ENCODE data around the gene NCBP2L. TPM values are rescaled to one million over a fixed set of nuclear protein-coding genes. Genes with fewer than 3 reads are reported as not detected.

NCBP2L gene
- polyA plus RNA-seq, 1 donor (not counting 4 experiments of a cell fraction or from before 2014, with no cell fraction given) = not detected

GRCh38 chrX:107755721-107756120 lies 21.8 kb upstream of the NCBP2L start:
- Histone ChIP-seq H3K4me1 (ENCODE audit: control insufficient read depth, extremely low read depth, insufficient read depth, low read length) (no peaks in the 10 kb centered on the region), H3K79me2 (ENCODE audit: control insufficient read depth, insufficient read depth, low read length) (no peaks in the 10 kb centered on the region), H3K27ac (ENCODE audit: control insufficient read depth, insufficient read depth, low read length) (no peak overlapping the region), H3K9me1 (ENCODE audit: control insufficient read depth, extremely low read depth, insufficient read depth, low read length) (no peaks in the 10 kb centered on the region), H3K27me3 (ENCODE audit: control insufficient read depth, extremely low read depth, insufficient read depth, low read length) (peaks cover 11% of the 10 kb centered on the region), H3K36me3 (ENCODE audit: control insufficient read depth in 2 of 2, extremely low read depth in 1 of 2, insufficient read depth in 2 of 2, low read length in 2 of 2) (no peaks in the 10 kb centered on the region), H2AFZ (ENCODE audit: control insufficient read depth, low read length) (no peak overlapping the region), H3K4me2 (ENCODE audit: control insufficient read depth, extremely low read depth, insufficient read depth, low read depth, low read length) (no peak overlapping the region), H3K9ac (ENCODE audit: control insufficient read depth, extremely low read depth, insufficient read depth, low read length) (no peak overlapping the region), H4K20me1 (ENCODE audit: control insufficient read depth, extremely low read depth, insufficient read depth, low read length) (no peaks in the 10 kb centered on the region), H3K4me3 (ENCODE audit: control insufficient read depth in 2 of 3, extremely low read depth in 1 of 3, insufficient read depth in 2 of 3, low read depth in 1 of 3, low read length in 3 of 3) (no peak overlapping the region), H3K9me3 (ENCODE audit: control insufficient read depth, low read depth, low read length) (no peaks in the 10 kb centered on the region)
- no peak for FAIRE-seq
- dilution Hi-C loops (cut with MboI; ENCODE audit: extremely low pct_ligation_motif_present, low sequenced_read_pairs) = no loop called here
- DNase-seq (ENCODE audit: low read depth, low spot score) = no peak
- TF ChIP-seq EZH2 (IDR thresholded peaks at IDR 0.05; ENCODE audit: low read length) = no peak
- no peak for TF ChIP-seq CTCF (optimal IDR thresholded peaks at IDR 0.05 in 1 of 3, IDR thresholded peaks at IDR 0.05 in 1 of 3, conservative IDR thresholded peaks at IDR 0.05 in 1 of 3; ENCODE audit: extremely low read depth in 1 of 3, insufficient read depth in 2 of 3, low read length in 3 of 3)

GRCh38 chrX:107758231-107758766 lies 19.2 kb upstream of the NCBP2L start:
- no peak for FAIRE-seq

More at GRCh38 chrX:107758231-107758766, 19.2 kb upstream of the NCBP2L start:
- H3K4me1 ChIP-seq (ENCODE audit: control insufficient read depth, extremely low read depth, insufficient read depth, low read length) = no peaks in the 10 kb centered on the region
- no peak overlapping the region for H2AFZ ChIP-seq (ENCODE audit: control insufficient read depth, low read length)
- no peak overlapping the region for H3K4me2 ChIP-seq (ENCODE audit: control insufficient read depth, extremely low read depth, insufficient read depth, low read depth, low read length)
- H3K9me1 ChIP-seq (ENCODE audit: control insufficient read depth, extremely low read depth, insufficient read depth, low read length) = no peaks in the 10 kb centered on the region
- no peaks in the 10 kb centered on the region for H3K79me2 ChIP-seq (ENCODE audit: control insufficient read depth, insufficient read depth, low read length)
- no peak overlapping the region for H3K9ac ChIP-seq (ENCODE audit: control insufficient read depth, extremely low read depth, insufficient read depth, low read length)
- DNase-seq (ENCODE audit: low read depth, low spot score) = no peak
- H3K27ac ChIP-seq (ENCODE audit: control insufficient read depth, insufficient read depth, low read length) = no peak overlapping the region
- no peaks in the 10 kb centered on the region for H3K9me3 ChIP-seq (ENCODE audit: control insufficient read depth, low read depth, low read length)
- TF ChIP-seq CTCF (optimal IDR thresholded peaks at IDR 0.05 in 1 of 3, IDR thresholded peaks at IDR 0.05 in 1 of 3, conservative IDR thresholded peaks at IDR 0.05 in 1 of 3; ENCODE audit: extremely low read depth in 1 of 3, insufficient read depth in 2 of 3, low read length in 3 of 3) = no peak
- no peak overlapping the region for H3K4me3 ChIP-seq (ENCODE audit: control insufficient read depth in 2 of 3, extremely low read depth in 1 of 3, insufficient read depth in 2 of 3, low read depth in 1 of 3, low read length in 3 of 3)
- dilution Hi-C loops (cut with MboI; ENCODE audit: extremely low pct_ligation_motif_present, low sequenced_read_pairs) = no loop called here
- H3K27me3 ChIP-seq (ENCODE audit: control insufficient read depth, extremely low read depth, insufficient read depth, low read length) = peaks cover 11% of the 10 kb centered on the region
- H3K36me3 ChIP-seq (ENCODE audit: control insufficient read depth in 2 of 2, extremely low read depth in 1 of 2, insufficient read depth in 2 of 2, low read length in 2 of 2) = no peaks in the 10 kb centered on the region
- H4K20me1 ChIP-seq (ENCODE audit: control insufficient read depth, extremely low read depth, insufficient read depth, low read length) = no peaks in the 10 kb centered on the region

Measured in keratinocyte (primary cell).